ENCODE measurements around the gene EMC10. TPM values are rescaled to one million over a fixed set of nuclear protein-coding genes. Genes with fewer than 3 reads are reported as not detected.

The EMC10 gene
- total RNA-seq, 1 experiment from 2014 or later: 109 TPM

DNA sequence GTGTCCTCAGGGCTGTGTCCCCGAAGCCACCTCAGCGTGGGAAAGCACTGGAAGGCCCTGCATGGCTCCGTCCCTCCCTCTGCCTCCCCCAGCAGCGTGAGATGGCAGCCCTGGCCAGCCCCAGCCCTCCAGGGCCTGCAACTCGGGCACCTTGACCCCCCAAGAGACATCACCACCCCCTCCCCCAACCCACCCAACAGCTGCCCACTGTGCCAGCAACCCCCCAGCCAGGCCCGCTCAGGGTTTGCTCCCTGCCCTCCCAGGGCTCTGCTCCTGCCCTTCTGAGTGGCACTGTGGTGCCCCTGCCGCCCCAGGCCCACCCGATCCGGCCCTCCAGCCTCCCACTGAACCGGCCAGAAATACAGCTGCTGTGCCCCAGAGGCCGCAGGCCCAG lies 38.9 kb downstream of the EMC10 start:
- H3K27me3 Mint-ChIP-seq (ENCODE audit: low read depth): peaks cover 51% of the 10 kb centered on the region
- no peak overlapping the region for H3K9ac ChIP-seq (ENCODE audit: extremely low read depth, insufficient read length, low read length)
- no peak overlapping the region for H3K4ac ChIP-seq (ENCODE audit: low read depth, low read length)
- no peak overlapping the region for H2AK5ac ChIP-seq (ENCODE audit: insufficient read length, low read length)
- H3T11ph ChIP-seq (ENCODE audit: low read length): no peak overlapping the region
- H2BK15ac ChIP-seq (ENCODE audit: low read depth, low read length): no peak overlapping the region
- no peak for DNase-seq
- no peak overlapping the region for H4K91ac ChIP-seq (ENCODE audit: insufficient read length, low read depth, low read length)
- H4K8ac ChIP-seq (replicated peaks; ENCODE audit: insufficient read length, low read depth, low read length): no peak overlapping the region
- H3K27me3 ChIP-seq (ENCODE audit: insufficient read depth, low read length): no peaks in the 10 kb centered on the region
- no peak overlapping the region for H3K27ac ChIP-seq (ENCODE audit: insufficient read length, low read depth, low read length)
- H2AFZ ChIP-seq (ENCODE audit: low read length): no peak overlapping the region
- no peak overlapping the region for H3K56ac ChIP-seq (ENCODE audit: insufficient read length, low read depth, low read length)
- H3K27ac Mint-ChIP-seq: no peak overlapping the region
- no peak overlapping the region for H3K23ac ChIP-seq (ENCODE audit: insufficient read length, low read depth, low read length)
- H2BK20ac ChIP-seq (ENCODE audit: low read depth, low read length, poor library complexity, severe bottlenecking): no peak overlapping the region
- no CpG with 5 or more reads among the region's 11 CpGs for WGBS (ENCODE audit: extremely low coverage, insufficient read length, low lambda C conversion rate)
- H3K79me1 ChIP-seq (ENCODE audit: insufficient read depth, low read depth, low read length, poor library complexity, severe bottlenecking): no peaks in the 10 kb centered on the region
- H3K9me3 Mint-ChIP-seq: no peaks in the 10 kb centered on the region; a peak in 1 of 5 replicates
- no peaks in the 10 kb centered on the region for H3K23me2 ChIP-seq (ENCODE audit: insufficient read length, low read depth, low read length, poor library complexity, severe bottlenecking)
- H3K4me2 ChIP-seq (ENCODE audit: insufficient read depth, insufficient read length, low read length): no peak overlapping the region
- no peaks in the 10 kb centered on the region for H4K20me1 ChIP-seq (ENCODE audit: control insufficient read depth, insufficient read depth, insufficient read length)
- H3K4me1 Mint-ChIP-seq: peaks cover 7 to 26% of the 10 kb centered on the region in 2 experiments
- TF ChIP-seq, protein P1, sequence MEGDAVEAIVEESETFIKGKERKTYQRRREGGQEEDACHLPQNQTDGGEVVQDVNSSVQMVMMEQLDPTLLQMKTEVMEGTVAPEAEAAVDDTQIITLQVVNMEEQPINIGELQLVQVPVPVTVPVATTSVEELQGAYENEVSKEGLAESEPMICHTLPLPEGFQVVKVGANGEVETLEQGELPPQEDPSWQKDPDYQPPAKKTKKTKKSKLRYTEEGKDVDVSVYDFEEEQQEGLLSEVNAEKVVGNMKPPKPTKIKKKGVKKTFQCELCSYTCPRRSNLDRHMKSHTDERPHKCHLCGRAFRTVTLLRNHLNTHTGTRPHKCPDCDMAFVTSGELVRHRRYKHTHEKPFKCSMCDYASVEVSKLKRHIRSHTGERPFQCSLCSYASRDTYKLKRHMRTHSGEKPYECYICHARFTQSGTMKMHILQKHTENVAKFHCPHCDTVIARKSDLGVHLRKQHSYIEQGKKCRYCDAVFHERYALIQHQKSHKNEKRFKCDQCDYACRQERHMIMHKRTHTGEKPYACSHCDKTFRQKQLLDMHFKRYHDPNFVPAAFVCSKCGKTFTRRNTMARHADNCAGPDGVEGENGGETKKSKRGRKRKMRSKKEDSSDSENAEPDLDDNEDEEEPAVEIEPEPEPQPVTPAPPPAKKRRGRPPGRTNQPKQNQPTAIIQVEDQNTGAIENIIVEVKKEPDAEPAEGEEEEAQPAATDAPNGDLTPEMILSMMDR (conservative IDR thresholded peaks at IDR 0.05): no peak
- no peak overlapping the region for H3K18ac ChIP-seq (ENCODE audit: insufficient read length, low read depth, low read length)
- H3K14ac ChIP-seq (ENCODE audit: insufficient read depth, low read length): no peak overlapping the region
- no peaks in the 10 kb centered on the region for H3K9me3 ChIP-seq (ENCODE audit: control insufficient read depth, low read depth, low read length)
- no peak overlapping the region for H3K4me3 Mint-ChIP-seq
- no peak overlapping the region for H4K5ac ChIP-seq (ENCODE audit: insufficient read length, low read depth, low read length)
- H3K79me2 ChIP-seq (ENCODE audit: insufficient read depth, low read length): no peaks in the 10 kb centered on the region
- no peak overlapping the region for H2BK12ac ChIP-seq (ENCODE audit: insufficient read length, low read depth, low read length)
- H3K4me1 ChIP-seq (ENCODE audit: insufficient read depth, low read length): no peaks in the 10 kb centered on the region
- H3K36me3 Mint-ChIP-seq (ENCODE audit: insufficient read depth in 1 of 3, low read depth in 3 of 3): peaks cover 5 to 7% (median 5%) of the 10 kb centered on the region in 3 experiments; a peak in 4 of 7 replicates
- no peak overlapping the region for H2BK5ac ChIP-seq (ENCODE audit: insufficient read length, low read length)
- H2BK120ac ChIP-seq (ENCODE audit: low read depth, low read length, poor library complexity, severe bottlenecking): no peak overlapping the region
